T follicular helper cell (primary cell): ENCODE data around the gene KCNG2.

Experiments
- DNase-seq: peaks from one replicate; pipeline ENCODE4 v3.0.0-alpha.2; 2020; ENCODE audit warnings: low read depth

KCNG2 gene

GRCh38 chr18:79819064-79819967, 21.6 kb downstream of the KCNG2 start:
- DNase-seq = no peak

DNA sequence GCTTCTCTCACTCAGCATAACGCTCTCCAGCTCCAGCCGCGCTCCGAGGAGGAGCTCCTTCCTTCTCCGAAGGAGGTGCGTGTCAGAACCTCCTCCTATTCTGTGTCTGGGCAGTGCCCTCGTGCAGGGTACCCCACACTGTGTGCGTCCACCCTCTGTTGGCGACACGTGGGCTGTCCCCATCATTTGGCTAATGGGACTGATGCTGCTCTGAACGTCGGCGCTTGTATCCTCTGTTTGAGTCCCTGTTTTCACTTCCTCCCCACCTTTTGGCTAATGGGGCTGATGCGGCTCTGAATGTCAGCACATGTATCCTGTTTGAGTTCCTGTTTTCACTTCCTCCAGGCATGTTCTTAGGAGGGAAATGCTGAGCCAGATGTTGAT, 22.2 kb downstream of the KCNG2 start:
- no peak for DNase-seq

DNA sequence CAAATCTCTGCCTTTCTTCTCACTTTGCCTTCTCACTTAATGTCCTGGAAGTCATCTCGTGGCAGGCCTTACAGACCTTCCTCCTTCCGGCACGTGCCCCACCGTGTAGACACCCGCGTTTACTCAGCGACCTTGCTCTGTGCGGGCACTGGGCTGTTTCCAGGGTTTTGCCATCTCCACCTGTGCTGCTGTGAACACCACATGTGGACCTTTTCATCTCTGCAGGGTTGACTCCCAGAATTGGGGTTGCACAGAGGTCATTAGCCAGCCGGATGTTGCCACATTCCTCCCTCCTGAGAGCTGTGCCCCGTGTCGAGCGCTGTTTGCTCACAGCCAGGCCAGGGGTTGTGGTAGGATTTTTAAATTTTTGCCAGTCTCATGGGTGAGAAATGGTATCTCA, 25.4 kb downstream of the KCNG2 start:
- no peak for DNase-seq

GRCh38 chr18:79825913-79826312, 28.2 kb downstream of the KCNG2 start:
- DNase-seq = no peak

GRCh38 chr18:79826966-79827365, 29.2 kb downstream of the KCNG2 start:
- DNase-seq = no peak

- no peak for DNase-seq
These were observed 30.5 kb downstream of the KCNG2 start for GRCh38 chr18:79828258-79828657.

- no peak for DNase-seq
These were observed 31.6 kb downstream of the KCNG2 start for GRCh38 chr18:79829136-79829854.

- DNase-seq = no peak
These were observed 34.4 kb downstream of the KCNG2 start for GRCh38 chr18:79832169-79832568.

DNA sequence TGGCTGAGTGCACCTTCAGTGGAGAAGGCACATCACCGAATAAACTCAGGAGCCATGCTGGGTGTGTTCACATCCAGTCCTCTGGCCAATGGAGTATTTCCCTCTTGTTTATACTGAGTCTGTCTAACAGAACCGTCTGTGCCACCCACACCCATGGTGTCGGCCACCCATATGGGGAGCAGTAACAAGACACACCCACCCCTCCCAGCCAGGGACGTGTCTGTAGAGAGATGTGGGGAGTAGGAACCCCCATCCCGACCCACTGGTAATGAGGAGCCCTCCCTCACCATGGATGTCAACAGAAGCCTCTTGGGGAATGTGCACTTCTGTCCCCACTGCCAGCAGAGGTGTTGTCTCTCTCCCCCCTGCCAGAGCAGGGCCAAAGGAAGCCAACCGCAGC, 37.1 kb downstream of the KCNG2 start:
- DNase-seq = no peak

GRCh38 chr18:79841936-79842335, 44.2 kb downstream of the KCNG2 start:
- no peak for DNase-seq

DNA sequence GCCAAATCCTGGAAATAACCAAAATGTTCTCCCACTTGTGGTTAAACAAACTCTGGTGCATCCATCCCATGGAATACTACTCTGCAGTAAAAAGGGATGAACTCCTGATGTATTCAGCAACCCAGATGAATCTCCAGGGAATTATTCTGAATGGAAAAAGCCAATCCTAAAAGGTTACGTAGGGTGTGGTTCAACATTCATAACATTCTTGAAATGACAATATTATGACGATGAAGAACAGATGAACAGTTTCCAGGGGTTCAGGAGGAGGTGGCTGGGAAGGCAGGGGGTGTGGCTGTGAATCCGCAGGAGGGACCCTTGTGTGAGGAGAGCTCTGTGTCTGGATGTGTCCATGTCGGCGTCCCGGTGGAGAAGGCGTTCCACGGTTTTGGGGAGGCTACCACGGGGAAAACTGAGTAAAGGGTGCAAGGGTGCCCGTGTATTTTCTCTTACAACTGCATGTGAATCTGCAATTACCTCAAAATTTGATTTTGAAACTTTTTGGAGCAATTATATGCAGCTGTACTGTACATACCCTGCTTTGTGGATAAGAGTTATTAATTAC, 47.3 kb downstream of the KCNG2 start:
- no peak for DNase-seq

GRCh38 chr18:79846936-79847557, 49.3 kb downstream of the KCNG2 start:
- no peak for DNase-seq

DNA sequence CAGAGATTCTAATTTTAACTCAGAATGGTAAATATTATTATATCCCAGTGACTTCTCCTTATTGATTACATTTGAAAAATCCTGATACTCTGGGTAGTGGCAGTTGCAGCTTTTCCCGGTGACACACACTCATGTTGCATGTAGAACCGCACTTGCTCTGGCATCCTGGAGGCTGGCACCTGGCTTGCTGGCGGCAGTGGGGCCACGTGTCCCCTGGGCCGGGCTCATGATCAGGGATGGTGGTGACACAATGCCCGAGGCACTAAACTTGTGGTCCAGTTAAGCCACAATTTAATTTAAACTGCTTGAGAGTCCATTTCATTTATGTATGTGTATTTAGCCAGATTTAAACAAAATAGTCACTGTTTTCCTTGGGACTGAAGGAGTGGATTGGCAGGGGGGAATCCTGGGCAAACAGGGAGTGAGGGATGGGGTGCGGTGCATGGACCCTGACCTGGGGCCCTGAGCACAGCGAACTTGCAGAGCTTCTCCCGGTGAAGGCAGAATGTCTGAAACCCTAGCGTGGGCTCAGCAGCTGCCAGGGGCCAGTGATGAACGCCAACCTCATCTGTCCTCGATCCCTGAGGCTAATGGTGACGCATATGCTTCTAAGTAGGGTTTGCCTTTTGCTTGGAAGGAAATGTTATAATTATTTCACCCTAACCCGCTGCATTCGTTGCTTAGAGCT, 50.0 kb downstream of the KCNG2 start:
- no peak for DNase-seq

DNA sequence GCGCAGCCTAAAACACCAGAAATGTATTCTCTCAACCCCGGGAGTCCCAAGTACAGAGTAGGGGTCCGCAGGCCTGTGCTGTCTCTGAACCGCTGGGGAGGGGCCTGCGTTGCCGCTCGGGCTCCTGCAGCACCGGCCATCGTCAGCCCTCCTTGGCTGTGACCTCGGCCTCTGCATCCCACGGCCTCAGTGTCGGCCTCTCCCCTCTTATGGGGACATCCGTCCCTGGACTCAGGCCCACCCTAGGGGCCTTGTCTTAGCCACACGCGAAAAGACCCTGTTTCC, 50.5 kb downstream of the KCNG2 start:
- DNase-seq = no peak

DNA sequence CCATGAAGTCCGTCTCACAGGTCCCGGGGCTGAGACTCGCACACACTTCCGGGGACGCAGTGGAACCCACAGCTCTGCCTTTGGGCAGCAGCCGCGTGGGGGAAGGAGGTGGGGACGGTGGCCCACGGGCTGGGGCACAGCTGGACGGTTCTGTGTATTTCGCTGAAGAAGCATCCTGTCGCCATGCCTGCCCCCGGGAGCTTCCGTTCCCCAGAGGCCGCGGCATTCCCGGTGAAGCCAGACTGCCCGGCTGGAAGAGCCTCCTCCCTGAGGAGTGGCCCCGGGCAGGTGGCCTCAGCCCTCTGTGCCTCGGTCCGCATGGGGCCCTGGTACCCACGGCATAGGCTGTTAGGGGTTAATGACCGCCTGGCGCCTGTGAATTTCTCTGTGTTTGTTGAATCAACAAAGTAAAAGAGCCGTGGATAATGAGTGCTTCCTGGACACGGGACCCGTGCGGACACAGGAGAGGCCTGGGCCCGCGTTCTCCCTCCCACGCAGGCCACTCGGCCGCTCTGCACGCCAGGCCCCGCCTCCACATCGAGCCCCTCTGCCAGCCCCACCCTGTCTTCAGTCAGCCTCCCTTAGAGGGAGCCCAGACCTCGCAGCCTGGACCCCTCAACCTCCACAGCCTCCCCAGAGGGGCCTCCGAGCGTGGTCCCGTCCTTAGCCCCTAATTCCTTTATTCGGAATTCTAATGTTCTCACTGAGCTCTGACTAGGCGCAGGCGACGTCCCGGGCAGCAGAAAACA, 51.0 kb downstream of the KCNG2 start:
- no peak for DNase-seq

DNA sequence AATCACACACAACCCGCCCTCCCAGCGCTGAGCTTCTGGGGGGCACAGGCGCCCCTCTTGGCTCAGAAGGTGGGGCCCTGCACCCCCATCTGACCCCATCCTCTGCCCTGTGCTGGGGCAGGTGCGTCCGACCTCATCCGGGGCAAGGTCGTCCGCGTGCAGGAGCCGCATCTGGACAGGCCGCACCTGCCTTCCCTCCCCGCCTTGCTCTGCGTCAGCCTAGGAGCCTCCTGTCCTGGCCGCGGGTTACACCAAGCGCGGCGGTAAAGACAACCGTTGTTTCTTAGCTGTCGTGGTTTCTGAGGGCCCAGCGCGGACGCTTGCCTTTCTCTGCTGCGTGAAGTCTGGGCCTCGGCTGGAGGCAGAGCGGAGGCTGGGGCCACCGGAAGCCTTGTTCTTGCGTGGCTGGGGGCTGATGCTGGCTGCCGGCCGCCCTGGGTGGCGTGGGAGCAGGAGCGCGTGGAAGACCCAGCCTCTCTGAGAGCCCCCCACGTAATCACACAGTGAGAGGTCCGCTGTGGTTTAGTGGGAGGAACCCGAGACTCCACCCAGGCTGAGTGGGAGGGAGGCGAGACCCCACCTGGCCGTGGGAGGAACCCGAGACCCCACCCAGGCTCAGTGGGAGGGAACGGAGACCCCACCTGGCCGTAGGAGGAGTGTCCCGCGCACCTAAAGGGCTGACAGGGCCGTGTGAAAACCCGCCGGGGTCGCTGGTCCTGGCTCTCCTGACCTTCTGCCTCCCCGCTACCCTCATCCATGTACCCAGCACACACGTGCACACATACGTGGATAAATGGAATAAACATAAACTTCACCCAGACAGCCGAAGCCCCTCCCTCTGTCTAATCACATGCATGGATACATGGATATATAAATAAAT, 51.8 kb downstream of the KCNG2 start:
- no peak for DNase-seq

DNA sequence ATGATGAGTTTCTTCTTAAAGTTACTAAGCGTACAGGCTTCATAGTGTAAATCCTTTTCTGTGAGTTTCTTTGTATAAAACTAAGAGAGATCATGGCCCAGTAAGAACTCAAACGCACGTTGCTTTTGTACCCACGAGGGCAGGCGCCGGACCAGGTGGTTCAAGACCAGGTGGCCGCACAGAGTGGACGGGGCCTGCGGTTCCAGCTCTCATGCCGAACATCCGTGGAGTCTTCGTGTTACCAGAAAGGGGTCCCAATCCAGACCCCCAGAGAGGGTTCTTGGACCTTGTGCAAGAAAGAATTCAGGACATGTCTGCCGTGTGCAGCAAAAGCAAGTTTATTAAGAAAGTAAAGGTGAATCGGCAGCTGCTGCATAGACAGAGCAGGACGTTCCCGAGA, 53.0 kb downstream of the KCNG2 start:
- DNase-seq = no peak

DNA sequence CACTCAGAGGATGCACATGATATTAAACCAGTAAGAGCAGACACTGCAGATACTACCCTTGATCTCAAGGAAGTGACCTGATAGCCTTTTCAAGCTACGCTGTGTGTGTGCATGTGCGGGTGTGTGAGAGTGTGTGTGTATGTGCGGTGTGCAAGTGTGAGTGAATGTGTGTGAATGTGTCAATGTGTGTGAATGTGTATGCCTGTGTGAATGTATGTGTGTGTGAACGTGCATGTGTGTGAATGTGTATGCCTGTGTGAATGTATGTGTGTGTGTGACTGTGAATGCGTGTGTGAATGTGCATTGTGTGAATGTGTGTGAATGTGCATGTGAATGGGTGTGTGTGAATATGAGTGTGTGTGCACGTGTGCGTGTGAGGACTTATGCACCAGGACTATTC, 53.8 kb downstream of the KCNG2 start:
- DNase-seq = no peak

- DNase-seq = no peak
These were observed 54.2 kb downstream of the KCNG2 start for GRCh38 chr18:79851950-79852349.

GRCh38 chr18:79852561-79853302, 55.0 kb downstream of the KCNG2 start:
- no peak for DNase-seq
